Epidermal melanocyte (primary cell): ENCODE data around the gene USP4.
"Not testable (repeated sequence)": the region's sequence is repeated elsewhere in the genome, so short reads cannot be mapped to it uniquely, and the experiment has no call there.

Experiments used
- DNase-seq: peaks from one replicate; pipeline ENCODE4 v3.0.0; 2011; ENCODE audit warnings: low spot score; ENCODE audit not compliant: insufficient read length

USP4 gene

DNA sequence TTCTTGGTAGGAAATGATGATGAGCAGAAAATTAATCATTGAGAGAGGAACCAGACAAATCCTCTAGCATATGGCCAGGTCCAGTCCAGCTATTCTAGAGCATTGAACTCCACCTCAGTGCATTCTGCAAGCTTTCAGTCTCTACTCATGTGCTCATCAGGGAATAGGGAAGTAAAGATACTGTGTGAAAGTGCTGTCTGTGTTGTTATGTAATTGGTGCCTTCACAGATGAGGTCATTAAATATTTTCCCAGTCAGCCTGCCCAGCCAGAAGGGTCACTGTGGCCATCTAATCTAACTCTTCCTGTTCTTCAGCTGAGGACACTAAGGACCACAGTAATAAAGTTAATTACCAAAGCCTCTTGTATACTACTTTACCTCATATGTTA lies 91.0 kb downstream of the USP4 start:
- no peak for DNase-seq

DNA sequence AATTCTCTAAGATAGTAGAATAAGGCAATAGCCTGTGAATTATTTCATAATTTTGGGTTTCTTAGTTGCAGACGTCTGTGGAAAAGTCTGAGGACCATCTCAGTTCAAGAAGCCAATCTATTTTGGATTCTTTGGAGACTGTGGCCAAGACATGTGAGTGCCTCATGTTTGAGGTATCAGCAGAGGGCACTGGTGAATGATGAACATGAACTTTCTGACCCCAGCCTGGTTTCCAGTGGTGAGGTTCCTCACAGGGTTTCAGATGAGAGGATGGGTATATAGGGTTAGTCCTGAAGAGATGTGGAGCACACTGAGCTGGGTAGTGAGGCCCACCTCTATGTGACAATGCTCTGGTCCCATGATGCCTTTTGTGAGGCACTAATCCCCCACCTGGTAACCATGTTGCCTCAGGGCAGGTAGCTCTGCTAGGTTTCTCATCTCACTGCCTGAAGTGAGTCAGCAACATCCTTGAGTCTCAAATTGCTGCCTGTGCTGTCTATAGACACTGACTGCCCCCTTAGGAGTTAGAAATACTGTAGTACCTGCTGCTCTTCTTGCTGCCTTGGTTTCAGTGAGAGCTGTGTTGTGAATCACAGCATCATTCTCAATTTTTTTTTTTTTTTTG lies 95.2 kb downstream of the USP4 start:
- DNase-seq = no peak

DNA sequence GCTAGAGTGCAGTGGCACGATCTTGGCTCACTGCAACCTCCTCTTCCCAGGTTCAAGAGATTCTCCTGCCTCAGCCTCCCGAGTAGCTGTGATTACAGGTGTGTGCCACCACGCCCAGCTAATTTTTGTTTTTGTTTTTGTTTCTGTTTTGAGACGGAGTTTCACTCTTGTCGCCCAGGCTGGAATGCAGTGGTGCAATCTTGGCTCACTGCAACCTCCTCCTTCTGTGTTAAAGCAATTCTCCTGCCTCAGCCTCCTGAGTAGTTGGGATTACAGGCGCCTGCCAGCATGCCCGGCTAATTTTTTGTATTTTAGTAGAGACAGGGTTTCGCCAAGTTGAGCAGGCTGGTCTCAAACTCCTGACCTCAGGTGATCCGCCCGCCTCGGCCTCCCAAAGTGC lies 99.8 kb downstream of the USP4 start:
- not testable (repeated sequence) for DNase-seq

DNA sequence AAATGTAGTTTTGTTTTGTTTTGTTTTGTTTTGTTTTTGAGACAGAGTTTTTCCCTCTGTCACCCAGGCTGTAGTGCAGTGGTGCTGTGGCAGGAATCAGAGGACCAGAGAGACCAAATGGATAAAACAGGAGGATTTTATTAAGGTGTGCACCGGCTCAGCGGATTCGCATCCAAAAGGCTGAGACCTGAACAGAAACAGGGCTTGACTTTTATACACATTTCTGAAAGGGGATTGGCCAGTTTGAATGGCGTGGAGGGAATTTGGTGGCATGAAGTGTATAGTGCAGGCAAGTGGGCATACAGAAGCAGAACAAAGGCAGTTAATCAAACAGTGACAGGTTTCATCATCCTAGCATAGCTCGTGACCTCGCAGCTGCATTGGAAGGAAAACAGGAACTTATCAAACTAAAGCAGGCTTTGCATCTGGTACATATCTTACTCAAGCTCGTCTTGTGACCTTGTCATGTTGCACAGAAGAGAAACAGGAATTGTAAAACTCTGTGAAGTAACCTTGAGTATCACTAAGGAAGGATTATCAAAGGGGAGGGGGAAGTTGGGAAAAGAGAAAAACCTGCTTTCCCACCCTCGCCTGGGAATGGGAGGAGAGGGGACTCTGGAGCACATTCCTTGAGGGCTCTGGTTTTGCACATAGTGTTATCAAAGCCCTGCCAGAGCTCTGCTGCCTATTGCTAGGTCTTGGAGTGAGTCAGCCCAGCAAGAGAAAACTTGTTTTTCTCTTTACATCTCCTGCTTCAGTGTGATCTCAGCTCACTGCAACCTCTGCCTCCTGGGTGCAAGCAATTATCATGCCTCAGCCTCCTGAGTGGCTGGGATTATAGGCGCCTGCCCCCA lies 101.4 kb downstream of the USP4 start:
- no peak for DNase-seq

DNA sequence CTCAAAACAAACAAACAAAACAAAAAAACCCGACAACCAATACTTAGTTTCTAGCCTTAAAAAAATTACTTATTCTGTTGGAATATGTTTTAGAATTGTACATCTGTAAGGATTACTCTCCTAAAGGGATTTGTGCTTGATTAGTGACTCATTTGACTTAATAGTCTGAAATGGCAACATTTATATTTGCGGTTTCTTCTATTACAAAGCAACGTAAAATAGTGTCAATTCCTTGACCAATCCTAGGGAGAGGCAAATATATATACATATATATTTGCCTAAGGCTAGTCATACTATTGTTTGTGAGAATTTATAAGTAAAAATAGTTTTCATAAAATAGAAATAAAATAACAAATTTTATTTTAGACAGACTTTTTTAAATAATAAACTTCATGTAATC lies 102.5 kb downstream of the USP4 start:
- DNase-seq = no peak

DNA sequence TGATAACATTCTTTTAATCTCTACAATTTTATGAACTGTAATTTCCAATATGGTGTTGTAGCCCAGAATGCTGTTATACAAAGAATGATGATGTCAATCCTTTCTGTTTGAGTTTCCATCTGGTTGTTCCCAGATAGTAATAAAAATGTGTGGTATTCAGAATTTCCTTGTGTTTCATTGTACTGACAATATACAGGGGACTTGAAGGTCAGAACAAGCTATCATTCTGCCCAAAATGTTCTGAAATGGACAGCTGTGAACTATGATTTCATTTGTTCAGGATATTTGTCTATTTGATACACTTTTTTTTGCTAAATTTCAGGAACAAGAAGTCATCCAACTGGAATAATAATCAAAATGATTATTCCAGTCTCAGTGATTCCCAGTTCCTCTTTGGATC lies 103.6 kb downstream of the USP4 start:
- DNase-seq = no peak

DNA sequence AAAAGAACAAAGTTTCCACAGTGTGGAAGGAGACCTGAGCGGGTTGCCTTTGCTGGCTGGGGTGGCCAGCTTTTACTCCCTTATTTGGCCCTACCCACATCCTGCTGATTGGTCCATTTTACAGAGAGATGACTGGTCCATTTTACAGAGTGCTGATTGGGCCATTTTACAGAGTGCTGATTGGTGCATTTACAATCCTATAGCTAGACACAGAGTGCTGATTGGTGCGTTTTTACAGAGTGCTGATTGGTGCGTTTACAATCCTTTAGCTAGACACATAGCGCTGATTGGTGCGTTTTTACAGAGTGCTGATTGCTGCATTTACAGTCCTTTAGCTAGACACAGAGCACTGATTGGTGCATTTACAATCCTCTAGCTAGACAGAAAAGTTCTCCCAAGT lies 111.0 kb downstream of the USP4 start:
- not testable (repeated sequence) for DNase-seq
